NCI-H1436 (cell line): ENCODE measurements around the gene MCAT.

Experiments
- DNase-seq: peaks from one replicate; lab custom pipeline; 2025; lab: John Stamatoyannopoulos, UW

MCAT gene

GRCh38 chr22:43142880-43143562, at the start of gene MCAT:
Gene MCAT (minus strand): TSS chr22:43143398. CDS start chr22:43143348, 50 bp downstream.
- peak; percentile 72 for DNase-seq

GRCh38 chr22:43191831-43192230, 48.6 kb upstream of the MCAT start:
- DNase-seq: no peak

- no peak for DNase-seq
Observed at GRCh38 chr22:43188829-43189545, 45.8 kb upstream of the MCAT start.

- peak; percentile 94 for DNase-seq
Observed at GRCh38 chr22:43187171-43188099, 44.2 kb upstream of the MCAT start.

GRCh38 chr22:43186272-43187170, 43.3 kb upstream of the MCAT start, which contains the start of gene TTLL12:
Gene TTLL12 (minus strand): TSS chr22:43187134. CDS start chr22:43187069, 65 bp downstream.
- DNase-seq: peak; percentile 52

GRCh38 chr22:43185860-43186261, 42.7 kb upstream of the MCAT start:
- DNase-seq: no peak

GRCh38 chr22:43183496-43184277, 40.5 kb upstream of the MCAT start:
- no peak for DNase-seq

GRCh38 chr22:43182726-43183125, 39.5 kb upstream of the MCAT start:
- DNase-seq: no peak

GRCh38 chr22:43182118-43182517, 38.9 kb upstream of the MCAT start:
- no peak for DNase-seq

GRCh38 chr22:43181321-43182076, 38.3 kb upstream of the MCAT start:
- DNase-seq: no peak

- DNase-seq: no peak
Observed at GRCh38 chr22:43180670-43181069, 37.5 kb upstream of the MCAT start.

GRCh38 chr22:43179911-43180195, 36.7 kb upstream of the MCAT start:
- no peak for DNase-seq

GRCh38 chr22:43179146-43179910, 36.1 kb upstream of the MCAT start:
- no peak for DNase-seq

GRCh38 chr22:43177479-43177878, 34.3 kb upstream of the MCAT start:
- DNase-seq: no peak

- no peak for DNase-seq
Observed at GRCh38 chr22:43176090-43176489, 32.9 kb upstream of the MCAT start.

GRCh38 chr22:43174941-43175531, 31.8 kb upstream of the MCAT start:
- DNase-seq: no peak

- no peak for DNase-seq
Observed at GRCh38 chr22:43173976-43174720, 30.9 kb upstream of the MCAT start.

GRCh38 chr22:43173566-43173965, 30.4 kb upstream of the MCAT start:
- DNase-seq: no peak
